HG03442 (cell line): ENCODE measurements around the gene RBM44.
"Not testable (repeated sequence)": the region's sequence is repeated elsewhere in the genome, so short reads cannot be mapped to it uniquely, and the experiment has no call there.

Experiments used
- ATAC-seq: cut with Tn5 transposase; IDR thresholded peaks from one replicate; pipeline ENCODE4 v1.9.1; 2021; ENCODE audit warnings: mild to moderate bottlenecking, moderate library complexity; ENCODE audit not compliant: unreplicated experiment

RBM44 gene

GRCh38 chr2:237841051-237841450 is 42.5 kb downstream of the RBM44 start:
- ATAC-seq = no peak

GRCh38 chr2:237848940-237849339 is 50.4 kb downstream of the RBM44 start:
- not testable (repeated sequence) for ATAC-seq

- no peak for ATAC-seq
These were observed 55.7 kb downstream of the RBM44 start for GRCh38 chr2:237854295-237854694.

GRCh38 chr2:237857791-237858190 is 59.2 kb downstream of the RBM44 start:
- no peak for ATAC-seq

- ATAC-seq = no peak
These were observed 59.9 kb downstream of the RBM44 start for GRCh38 chr2:237858294-237859081.

- no peak for ATAC-seq
These were observed 60.5 kb downstream of the RBM44 start for GRCh38 chr2:237859082-237859433.

- ATAC-seq = no peak
These were observed 61.1 kb downstream of the RBM44 start, which contains the start of gene RAMP1 for GRCh38 chr2:237859533-237860272. TSS of gene RAMP1 (plus strand) at chr2:237859623. CDS start at chr2:237859676, 53 bp downstream.

- ATAC-seq = no peak
These were observed 61.8 kb downstream of the RBM44 start for GRCh38 chr2:237860273-237860935.

- no peak for ATAC-seq
These were observed 63.4 kb downstream of the RBM44 start for GRCh38 chr2:237861875-237862527.

- ATAC-seq = no peak
These were observed 63.9 kb downstream of the RBM44 start for GRCh38 chr2:237862528-237862895.

- no peak for ATAC-seq
These were observed 64.5 kb downstream of the RBM44 start for GRCh38 chr2:237863102-237863511.

GRCh38 chr2:237863689-237864443 is 65.3 kb downstream of the RBM44 start:
- ATAC-seq = no peak

- no peak for ATAC-seq
These were observed 65.9 kb downstream of the RBM44 start for GRCh38 chr2:237864444-237864931.

GRCh38 chr2:237864940-237865622 is 66.5 kb downstream of the RBM44 start:
- no peak for ATAC-seq

- ATAC-seq = no peak
These were observed 67.1 kb downstream of the RBM44 start for GRCh38 chr2:237865623-237866041.

- no peak for ATAC-seq
These were observed 67.6 kb downstream of the RBM44 start for GRCh38 chr2:237866101-237866621.

- ATAC-seq = no peak
These were observed 68.9 kb downstream of the RBM44 start for GRCh38 chr2:237867465-237867864.

GRCh38 chr2:237868074-237868473 is 69.5 kb downstream of the RBM44 start:
- ATAC-seq = not testable (repeated sequence)

- ATAC-seq = no peak
These were observed 70.2 kb downstream of the RBM44 start for GRCh38 chr2:237868631-237869342.
